Natural killer cell treated with Interleukin-12 subunit alpha and Interleukin-12 subunit beta and Interleukin-15 and Interleukin-18, amount 100 ng/mL, for 72 hours (primary cell): Measurements from ENCODE around the gene PCID2. TPM values are rescaled to one million over a fixed set of nuclear protein-coding genes. Genes with fewer than 3 reads are reported as not detected.

Experiments
- ATAC-seq, 2 donors: fragments of 150-1000 bp; cut with Tn5 transposase in 1 of 2; sonication (Bioruptor Pico), chemical (Tn5 transposase) in 1 of 2; 2 replicates each; pipeline ENCODE4 v1.10.0; 2021
- DNase-seq: peaks from one replicate; pipeline ENCODE4 v3.0.0; 2022; ENCODE audit warnings: low spot score
- H3K27ac Mint-ChIP-seq, 2 donors: 1 replicate in 1 of 2; 2 replicates in 1 of 2; pipeline ENCODE4 v1.8.0; 2022; ENCODE audit warnings: mixed read lengths in 2 of 2, mild to moderate bottlenecking in 1 of 2, moderate library complexity in 1 of 2
- H3K27me3 Mint-ChIP-seq, 2 donors: 1 replicate in 1 of 2; 2 replicates in 1 of 2; pipeline ENCODE4 v1.8.0; 2022; ENCODE audit warnings: mixed read lengths in 2 of 2
- H3K36me3 Mint-ChIP-seq: one replicate; pipeline ENCODE4 v1.8.0; 2022; ENCODE audit warnings: mixed read lengths
- H3K4me1 Mint-ChIP-seq, 2 donors: 1 replicate in 1 of 2; 2 replicates in 1 of 2; pipeline ENCODE4 v1.8.0; 2022; ENCODE audit warnings: low read depth in 2 of 2, mixed read lengths in 2 of 2, mild to moderate bottlenecking in 1 of 2
- H3K4me3 Mint-ChIP-seq: one replicate; pipeline ENCODE4 v1.8.0; 2022; ENCODE audit warnings: mixed read lengths
- H3K9me3 Mint-ChIP-seq: 2 replicates; pipeline ENCODE4 v1.8.0; 2022; ENCODE audit warnings: mixed read lengths
- total RNA-seq, 2 donors: library from RNA; stranded (reverse); gene quantifications; one replicate each; pipeline ENCODE4 v1.2.3, GENCODE V29; 2022

PCID2 gene
- total RNA-seq, 2 donors from 2014 or later, result 29.4 to 68.3 TPM

- H3K4me1 Mint-ChIP-seq, result peaks cover 0 to 12% of the 10 kb centered on the region in 2 donors
- H3K4me3 Mint-ChIP-seq, result no peak overlapping the region
- DNase-seq, result no peak
- H3K9me3 Mint-ChIP-seq, result no peaks in the 10 kb centered on the region
- H3K27me3 Mint-ChIP-seq, result no peaks in the 10 kb centered on the region
- ATAC-seq, result no peak
- H3K27ac Mint-ChIP-seq, result no peak overlapping the region
- H3K36me3 Mint-ChIP-seq, result peaks cover 16% of the 10 kb centered on the region
These were observed 21.3 kb upstream of the PCID2 start for GRCh38 chr13:113229791-113230190.

GRCh38 chr13:113229161-113229560 is 20.7 kb upstream of the PCID2 start:
- ATAC-seq (no peak), DNase-seq (no peak)
- H3K36me3 Mint-ChIP-seq, result peaks cover 21% of the 10 kb centered on the region
- H3K4me3 Mint-ChIP-seq, result no peak overlapping the region
- no peaks in the 10 kb centered on the region for H3K27me3 Mint-ChIP-seq
- no peak overlapping the region for H3K27ac Mint-ChIP-seq
- H3K4me1 Mint-ChIP-seq, result peaks cover 0 to 16% of the 10 kb centered on the region in 2 donors
- no peaks in the 10 kb centered on the region for H3K9me3 Mint-ChIP-seq

GRCh38 chr13:113226873-113227450 is 18.5 kb upstream of the PCID2 start:
- H3K4me3 Mint-ChIP-seq, result no peak overlapping the region
- peak overlapping the region in 1 of 2 donors; percentile 38 for H3K27ac Mint-ChIP-seq
- peaks cover 11 to 30% of the 10 kb centered on the region in 2 donors for H3K4me1 Mint-ChIP-seq
- DNase-seq (no peak), ATAC-seq (no peak)
- peaks cover 10% of the 10 kb centered on the region for H3K36me3 Mint-ChIP-seq
- no peaks in the 10 kb centered on the region for H3K27me3 Mint-ChIP-seq
- H3K9me3 Mint-ChIP-seq, result no peaks in the 10 kb centered on the region

- no peak overlapping the region for H3K4me3 Mint-ChIP-seq
- H3K4me1 Mint-ChIP-seq, result peaks cover 16 to 34% of the 10 kb centered on the region in 2 donors
- DNase-seq (no peak), ATAC-seq (no peak)
- no peak overlapping the region for H3K27ac Mint-ChIP-seq
- no peaks in the 10 kb centered on the region for H3K9me3 Mint-ChIP-seq
- peaks cover 10% of the 10 kb centered on the region for H3K36me3 Mint-ChIP-seq
- H3K27me3 Mint-ChIP-seq, result no peaks in the 10 kb centered on the region
These were observed 17.0 kb upstream of the PCID2 start for GRCh38 chr13:113225515-113225914.

GRCh38 chr13:113224486-113224885 is 16.0 kb upstream of the PCID2 start:
- no peaks in the 10 kb centered on the region for H3K27me3 Mint-ChIP-seq
- no peak overlapping the region for H3K27ac Mint-ChIP-seq
- peaks cover 5% of the 10 kb centered on the region for H3K36me3 Mint-ChIP-seq
- no peaks in the 10 kb centered on the region for H3K9me3 Mint-ChIP-seq
- DNase-seq (no peak), ATAC-seq (no peak)
- H3K4me3 Mint-ChIP-seq, result no peak overlapping the region
- peaks cover 20 to 38% of the 10 kb centered on the region in 2 donors for H3K4me1 Mint-ChIP-seq

GRCh38 chr13:113223070-113223469 is 14.6 kb upstream of the PCID2 start:
- peaks cover 20 to 40% of the 10 kb centered on the region in 2 donors for H3K4me1 Mint-ChIP-seq

GRCh38 chr13:113220877-113221276 is 12.4 kb upstream of the PCID2 start:
- DNase-seq (no peak), ATAC-seq (no peak)

More at GRCh38 chr13:113223070-113223469, 14.6 kb upstream of the PCID2 start:
- Mint-ChIP-seq H3K27ac (no peak overlapping the region), H3K27me3 (no peaks in the 10 kb centered on the region), H3K4me3 (no peak overlapping the region), H3K9me3 (no peaks in the 10 kb centered on the region), H3K36me3 (peaks cover 5% of the 10 kb centered on the region)
- DNase-seq, result no peak
- ATAC-seq, result no peak

GRCh38 chr13:113220141-113220598 is 11.7 kb upstream of the PCID2 start:
- Mint-ChIP-seq H3K36me3 (peaks cover 5% of the 10 kb centered on the region), H3K27me3 (no peaks in the 10 kb centered on the region), H3K4me3 (no peak overlapping the region), H3K9me3 (no peaks in the 10 kb centered on the region), H3K4me1 (peaks cover 20 to 30% of the 10 kb centered on the region in 2 donors), H3K27ac (no peak overlapping the region)
- DNase-seq (no peak), ATAC-seq (no peak)

More at GRCh38 chr13:113220877-113221276, 12.4 kb upstream of the PCID2 start:
- H3K27me3 Mint-ChIP-seq, result no peaks in the 10 kb centered on the region
- H3K36me3 Mint-ChIP-seq, result peaks cover 5% of the 10 kb centered on the region
- no peak overlapping the region for H3K4me3 Mint-ChIP-seq
- no peaks in the 10 kb centered on the region for H3K9me3 Mint-ChIP-seq
- H3K4me1 Mint-ChIP-seq, result peaks cover 20 to 30% of the 10 kb centered on the region in 2 donors
- no peak overlapping the region for H3K27ac Mint-ChIP-seq

GRCh38 chr13:113219256-113219940 is 10.9 kb upstream of the PCID2 start:
- H3K27ac Mint-ChIP-seq, result no peak overlapping the region

GRCh38 chr13:113218586-113218985 is 10.1 kb upstream of the PCID2 start:
- no peak for DNase-seq
- Mint-ChIP-seq H3K36me3 (no peaks in the 10 kb centered on the region), H3K27ac (no peak overlapping the region)

More at GRCh38 chr13:113219256-113219940, 10.9 kb upstream of the PCID2 start:
- no peaks in the 10 kb centered on the region for H3K9me3 Mint-ChIP-seq
- ATAC-seq, result no peak
- H3K36me3 Mint-ChIP-seq, result peaks cover 1% of the 10 kb centered on the region
- no peak for DNase-seq
- no peak overlapping the region for H3K4me3 Mint-ChIP-seq
- peaks cover 20 to 27% of the 10 kb centered on the region in 2 donors for H3K4me1 Mint-ChIP-seq
- no peaks in the 10 kb centered on the region for H3K27me3 Mint-ChIP-seq

GRCh38 chr13:113216254-113217048 is 8.0 kb upstream of the PCID2 start:
- no peak overlapping the region for H3K4me3 Mint-ChIP-seq
- ATAC-seq, result no peak
- no peak overlapping the region for H3K27ac Mint-ChIP-seq
- no peaks in the 10 kb centered on the region for H3K27me3 Mint-ChIP-seq
- peaks cover 15 to 25% of the 10 kb centered on the region in 2 donors for H3K4me1 Mint-ChIP-seq
- no peak for DNase-seq
- H3K9me3 Mint-ChIP-seq, result no peaks in the 10 kb centered on the region
- peaks cover 5% of the 10 kb centered on the region for H3K36me3 Mint-ChIP-seq

More at GRCh38 chr13:113218586-113218985, 10.1 kb upstream of the PCID2 start:
- no peak for ATAC-seq
- no peaks in the 10 kb centered on the region for H3K9me3 Mint-ChIP-seq
- H3K4me1 Mint-ChIP-seq, result peaks cover 20 to 27% of the 10 kb centered on the region in 2 donors
- H3K4me3 Mint-ChIP-seq, result no peak overlapping the region
- no peaks in the 10 kb centered on the region for H3K27me3 Mint-ChIP-seq

- ATAC-seq (no peak), DNase-seq (no peak)
- H3K27me3 Mint-ChIP-seq, result no peaks in the 10 kb centered on the region
- no peaks in the 10 kb centered on the region for H3K9me3 Mint-ChIP-seq
- peaks cover 27 to 33% of the 10 kb centered on the region in 2 donors for H3K4me1 Mint-ChIP-seq
- H3K36me3 Mint-ChIP-seq, result peaks cover 5% of the 10 kb centered on the region
- peak overlapping the region; percentile 79 for H3K4me3 Mint-ChIP-seq
- H3K27ac Mint-ChIP-seq, result peak overlapping the region in 1 of 2 donors; percentile 23
These were observed 3.3 kb upstream of the PCID2 start for GRCh38 chr13:113211774-113212173.

- H3K36me3 Mint-ChIP-seq, result peaks cover 5% of the 10 kb centered on the region
- H3K4me3 Mint-ChIP-seq, result peak overlapping the region; percentile 79
- H3K4me1 Mint-ChIP-seq, result peaks cover 33 to 40% of the 10 kb centered on the region in 2 donors
- no peaks in the 10 kb centered on the region for H3K27me3 Mint-ChIP-seq
- no peak for DNase-seq
- no peak for ATAC-seq
- H3K9me3 Mint-ChIP-seq, result no peaks in the 10 kb centered on the region
- H3K27ac Mint-ChIP-seq, result peak overlapping the region in 1 of 2 donors; percentile 43
These were observed 2.4 kb upstream of the PCID2 start for GRCh38 chr13:113210833-113211232.
